EL (cell line): ENCODE data around the gene OR2S2.
"Not testable (repeated sequence)": the region's sequence is repeated elsewhere in the genome, so short reads cannot be mapped to it uniquely, and the experiment has no call there.

Source experiments
- DNase-seq: peaks from one replicate; pipeline ENCODE4 v3.0.0-alpha.2; 2016

The OR2S2 gene

GRCh38 chr9:35958104-35958837 is at the start of gene OR2S2:
Gene OR2S2 (minus strand): TSS chr9:35958154. CDS start chr9:35958098, 56 bp downstream.
- DNase-seq, result no peak

- no peak for DNase-seq
Measured at GRCh38 chr9:36007316-36007708, 49.4 kb upstream of the OR2S2 start.

GRCh38 chr9:36006549-36007315 is 48.8 kb upstream of the OR2S2 start:
- no peak for DNase-seq

- DNase-seq, result no peak
Measured at GRCh38 chr9:36005891-36006290, 47.9 kb upstream of the OR2S2 start.

GRCh38 chr9:35998333-35998732 is 40.4 kb upstream of the OR2S2 start:
- DNase-seq, result no peak

GRCh38 chr9:35997016-35997415 is 39.1 kb upstream of the OR2S2 start:
- not testable (repeated sequence) for DNase-seq

GRCh38 chr9:35996358-35996970 is 38.5 kb upstream of the OR2S2 start:
- DNase-seq, result peak; percentile 70

GRCh38 chr9:35994959-35995358 is 37.0 kb upstream of the OR2S2 start:
- no peak for DNase-seq

- DNase-seq, result no peak
Measured at GRCh38 chr9:35993976-35994720, 36.2 kb upstream of the OR2S2 start.

- DNase-seq, result not testable (repeated sequence)
Measured at GRCh38 chr9:35993136-35993535, 35.2 kb upstream of the OR2S2 start.

- no peak for DNase-seq
Measured at GRCh38 chr9:35990155-35990554, 32.2 kb upstream of the OR2S2 start.

GRCh38 chr9:35984021-35984420 is 26.1 kb upstream of the OR2S2 start:
- DNase-seq, result no peak

GRCh38 chr9:35981699-35982098 is 23.7 kb upstream of the OR2S2 start:
- DNase-seq, result no peak

GRCh38 chr9:35980289-35981011 is 22.5 kb upstream of the OR2S2 start:
- DNase-seq, result no peak

GRCh38 chr9:35978792-35979191 is 20.8 kb upstream of the OR2S2 start:
- DNase-seq, result no peak

- no peak for DNase-seq
Measured at GRCh38 chr9:35976726-35977125, 18.8 kb upstream of the OR2S2 start.

GRCh38 chr9:35974800-35975199 is 16.8 kb upstream of the OR2S2 start:
- DNase-seq, result no peak

- no peak for DNase-seq
Measured at GRCh38 chr9:35972093-35972492, 14.1 kb upstream of the OR2S2 start.

- DNase-seq, result no peak
Measured at GRCh38 chr9:35967042-35967441, 9.1 kb upstream of the OR2S2 start.

GRCh38 chr9:35966433-35966832 is 8.5 kb upstream of the OR2S2 start:
- DNase-seq, result no peak

GRCh38 chr9:35965011-35965410 is 7.1 kb upstream of the OR2S2 start:
- DNase-seq, result no peak

- peak; percentile 83 for DNase-seq
Measured at GRCh38 chr9:35962126-35962906, 4.4 kb upstream of the OR2S2 start.
